Measurements from ENCODE around the gene EXOC3L4.
"Not testable (repeated sequence)": the region's sequence is repeated elsewhere in the genome, so short reads cannot be mapped to it uniquely, and the experiment has no call there.

The EXOC3L4 gene

GRCh38 chr14:103111232-103111868, 16.8 kb downstream of the EXOC3L4 start:
- POLR2A ChIA-PET = no interaction called here
- no peak for TF ChIP-seq CTCF (IDR thresholded peaks at IDR 0.05; ENCODE audit: insufficient read depth, low read length, missing control alignments)

GRCh38 chr14:103112400-103113243, 18.1 kb downstream of the EXOC3L4 start:
- DNase-seq (ENCODE audit: low read depth, low spot score) = no peak
- POLR2A ChIA-PET = no interaction called here
- no peak for TF ChIP-seq CTCF (IDR thresholded peaks at IDR 0.05; ENCODE audit: insufficient read depth, low read length, missing control alignments)
- H3K4me3 ChIP-seq (ENCODE audit: low read depth, low read length) = no peak overlapping the region
- CTCF ChIA-PET = interaction anchor here (1.5 kb wide), 1 partner anchor 8 kb away, joined by 6 read pairs; no protein-coding TSS in a partner anchor

More at GRCh38 chr14:103111232-103111868, 16.8 kb downstream of the EXOC3L4 start:
- DNase-seq (ENCODE audit: low read depth, low spot score) = no peak
- CTCF ChIA-PET = interaction anchor here (1.1 to 3.5 kb wide), 4 partner anchors 36 to 182 kb away, joined by 3 to 14 read pairs (median 12); no protein-coding TSS in a partner anchor
- H3K4me3 ChIP-seq (ENCODE audit: low read depth, low read length) = no peak overlapping the region

- TF ChIP-seq CTCF (IDR thresholded peaks at IDR 0.05; ENCODE audit: insufficient read depth, low read length, missing control alignments) = no peak
- no peak overlapping the region for H3K4me3 ChIP-seq (ENCODE audit: low read depth, low read length)
- no peak for DNase-seq (ENCODE audit: low read depth, low spot score)
- ChIA-PET POLR2A (no interaction called here), CTCF (interaction anchor here (1.5 kb wide), 1 partner anchor 8 kb away, joined by 6 read pairs; no protein-coding TSS in a partner anchor)
Measured at GRCh38 chr14:103113303-103113702, 18.8 kb downstream of the EXOC3L4 start.

DNA sequence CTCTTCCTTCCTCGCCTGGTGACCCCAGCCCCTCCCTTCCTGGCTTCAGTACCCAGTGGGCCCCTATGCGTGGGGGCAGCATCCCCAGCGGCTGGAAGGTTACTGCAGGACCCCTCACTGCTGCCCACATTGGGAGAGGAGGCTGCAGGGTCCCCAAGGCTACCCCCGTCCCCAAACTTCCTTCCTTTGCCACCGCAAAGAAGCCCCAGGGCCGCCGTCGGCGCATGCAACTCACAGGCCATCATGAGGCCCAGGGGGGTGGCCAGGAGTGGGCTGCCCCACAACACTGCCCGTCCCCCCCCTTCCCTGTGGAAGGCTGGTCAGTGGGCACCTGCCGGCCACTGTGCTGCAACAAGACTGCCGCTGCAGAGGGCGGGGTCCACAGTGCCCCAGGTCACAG, 19.2 kb downstream of the EXOC3L4 start:
- POLR2A ChIA-PET = no interaction called here
- H3K4me3 ChIP-seq (ENCODE audit: low read depth, low read length) = no peak overlapping the region
- CTCF ChIA-PET = interaction anchor here (1.5 kb wide), 1 partner anchor 9 kb away, joined by 6 read pairs; no protein-coding TSS in a partner anchor
- DNase-seq (ENCODE audit: low read depth, low spot score) = no peak
- TF ChIP-seq CTCF (IDR thresholded peaks at IDR 0.05; ENCODE audit: insufficient read depth, low read length, missing control alignments) = no peak

- H3K4me3 ChIP-seq (ENCODE audit: low read depth, low read length); POLR2A ChIA-PET; DNase-seq (ENCODE audit: low read depth, low spot score): not testable (repeated sequence)
- CTCF ChIA-PET = interaction anchor here (0.9 to 6.3 kb wide), 4 partner anchors 10 to 70 kb away, joined by 3 to 79 read pairs (median 3); no protein-coding TSS in a partner anchor
Measured at GRCh38 chr14:103115086-103115679, 20.7 kb downstream of the EXOC3L4 start.

DNA sequence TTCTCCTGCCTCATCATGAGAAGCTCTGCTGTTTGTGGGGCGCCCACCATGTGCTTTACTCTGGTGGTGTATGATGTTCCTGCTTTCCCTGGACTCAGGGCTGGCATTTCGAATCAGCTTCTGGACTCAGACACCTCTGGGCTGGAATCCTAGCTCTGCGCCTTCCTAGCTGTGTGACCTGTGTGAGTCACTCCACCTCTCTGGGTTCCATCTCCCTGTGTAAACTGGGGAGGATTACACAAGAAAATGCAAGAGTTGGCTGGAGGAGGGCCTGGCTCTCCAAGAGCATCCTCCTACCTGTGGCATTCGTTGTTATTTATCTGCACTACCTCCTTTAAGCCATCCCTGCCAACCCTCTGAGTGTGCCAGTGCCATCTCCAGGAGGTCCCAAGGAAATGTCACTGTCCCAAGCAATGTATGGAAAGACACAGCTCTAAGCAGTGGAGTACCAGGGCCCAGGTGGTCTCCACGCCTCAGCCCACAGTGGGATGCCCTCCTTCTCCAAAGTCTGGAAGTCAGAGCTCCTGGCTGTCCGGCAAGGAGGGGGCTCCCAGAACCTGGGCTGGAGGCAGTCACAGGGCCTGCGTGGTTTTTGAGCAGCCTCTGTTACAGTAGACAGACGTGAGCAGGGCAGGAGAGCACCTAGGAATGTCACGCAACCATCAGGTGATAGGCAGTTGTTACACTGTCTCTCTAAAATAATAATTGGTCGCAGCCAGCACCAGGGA, 21.5 kb downstream of the EXOC3L4 start:
- no peak for DNase-seq (ENCODE audit: low read depth, low spot score)
- ChIA-PET CTCF (interaction anchor here (0.9 to 6.3 kb wide), 4 partner anchors 10 to 69 kb away, joined by 3 to 79 read pairs (median 3); no protein-coding TSS in a partner anchor), POLR2A (no interaction called here)
- TF ChIP-seq CTCF (IDR thresholded peaks at IDR 0.05; ENCODE audit: insufficient read depth, low read length, missing control alignments) = no peak
- no peak overlapping the region for H3K4me3 ChIP-seq (ENCODE audit: low read depth, low read length)

All from AG04449 (cell line).